Lower leg skin (tissue), 4 donors: ENCODE results near the gene PHACTR2. TPM values are rescaled to one million over a fixed set of nuclear protein-coding genes. Genes with fewer than 3 reads are reported as not detected.

Experiments
- DNase-seq, 2 donors: peaks; one replicate each; pipeline ENCODE4 v3.0.0-alpha.2; 2019; ENCODE audit warnings: low spot score in 2 of 2
- H3K4me3 ChIP-seq: fragments of 200-600 bp; sonication (generic); 2 replicates; pipeline ENCODE4 v1.5.1; 2017; ENCODE audit warnings: mild to moderate bottlenecking, low read depth; ENCODE audit not compliant: poor library complexity, severe bottlenecking
- CTCF ChIP-seq, 3 donors: fragments of 450-650 bp; IDR thresholded peaks; one replicate each; pipeline ENCODE4 v1.5.1; 2016; ENCODE audit warnings: antibody characterized with exemption in 3 of 3, mild to moderate bottlenecking in 3 of 3, moderate library complexity in 2 of 3
- POLR2A ChIP-seq, 2 donors: fragments of 450-650 bp; IDR thresholded peaks; one replicate each; pipeline ENCODE4 v1.6.1; 2016 to 2017; ENCODE audit warnings: antibody characterized with exemption in 2 of 2, mild to moderate bottlenecking in 1 of 2, moderate library complexity in 1 of 2
- WGBS, 2 donors: methylation state at CpG; one replicate each; pipeline ENCODE4 v1.1.5; 2018; 5-methylcytosine and 5-hydroxymethylcytosine counted together
- intact Hi-C: fragments of 100-400 bp; cut with DNase I; formaldehyde crosslinking; loops from one replicate; pipeline ENCODE4 v1.15.0; 2023; ENCODE audit warnings: low total_unique reads
- total RNA-seq, 4 donors: library from RNA; depleted of rRNA; stranded (reverse); fragments of >200 nt; gene quantifications; one replicate each; pipeline ENCODE4 v1.1.0, GENCODE V29; 2016

Gene PHACTR2
- total RNA-seq, 4 donors from 2014 or later = 9.4 to 24.5 (median 15.2) TPM

DNA sequence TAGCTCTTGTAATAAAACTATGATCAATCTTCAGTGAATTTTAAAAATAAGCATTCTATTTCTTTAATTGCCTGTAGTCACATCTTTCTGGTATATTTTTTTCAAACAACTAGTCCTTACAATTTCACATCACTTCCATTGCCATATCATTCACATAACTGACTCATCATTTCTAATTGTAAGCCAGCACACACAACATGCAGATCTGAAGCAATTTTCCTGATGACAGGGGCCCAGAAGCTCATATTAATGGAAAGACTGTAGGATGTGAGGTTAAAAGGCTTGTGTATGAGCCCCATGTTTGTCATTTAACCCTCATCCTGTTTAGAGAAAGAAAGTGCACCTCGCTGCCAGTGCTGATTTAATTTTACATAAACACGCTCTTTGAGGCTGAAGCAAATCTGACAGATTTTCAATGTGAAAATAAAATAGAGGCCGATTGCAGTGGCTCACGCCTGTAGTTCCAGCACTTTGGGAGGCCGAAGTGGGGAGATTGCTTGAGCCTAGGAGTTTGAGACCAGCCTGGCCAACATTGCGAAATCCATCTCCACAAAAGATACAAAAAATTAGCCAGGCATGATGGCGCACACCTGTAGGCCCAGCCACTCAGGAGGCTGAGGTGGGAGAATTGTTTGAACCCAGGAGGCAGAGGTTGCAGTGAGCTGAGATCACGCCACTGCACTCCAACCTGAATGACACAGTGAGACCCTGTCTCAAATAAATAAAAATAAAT is 125.2 kb downstream of the PHACTR2 start:
- no peak overlapping the region for H3K4me3 ChIP-seq
- 96% methylated on average over 8 of the region's 8 CpGs for WGBS, 2 donors
- DNase-seq = no peak
- TF ChIP-seq CTCF (IDR thresholded peaks at IDR 0.05) = no peak
- intact Hi-C loops = no loop called here

GRCh38 chr6:143803769-143804568 is 126.2 kb downstream of the PHACTR2 start:
- TF ChIP-seq POLR2A (IDR thresholded peaks at IDR 0.05) (no peak), CTCF (IDR thresholded peaks at IDR 0.05) (no peak)
- no peak overlapping the region for H3K4me3 ChIP-seq
- intact Hi-C loops = no loop called here
- no peak for DNase-seq
- WGBS, 2 donors = 91 to 92% methylated on average over 9 of the region's 9 CpGs

DNA sequence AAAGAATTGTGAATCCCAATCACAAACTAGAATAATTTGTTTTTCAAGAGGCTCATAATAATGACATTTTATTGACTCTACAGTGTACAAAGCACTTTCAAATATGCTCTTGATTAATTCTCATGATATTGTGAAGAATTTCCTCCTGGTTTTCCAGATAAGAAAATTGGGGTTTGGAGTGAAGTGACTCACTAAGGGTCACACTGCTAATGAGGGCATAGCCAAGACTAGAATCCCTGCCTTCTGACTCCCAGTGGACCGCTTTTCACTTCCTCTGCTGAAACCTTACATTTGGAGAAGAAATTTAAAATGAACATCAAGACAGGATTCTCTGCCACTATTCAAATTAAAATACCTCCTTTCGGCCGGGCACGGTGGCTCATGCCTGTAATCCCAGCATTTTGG is 127.1 kb downstream of the PHACTR2 start:
- no peak for TF ChIP-seq CTCF (IDR thresholded peaks at IDR 0.05)
- no peak for TF ChIP-seq POLR2A (IDR thresholded peaks at IDR 0.05)
- DNase-seq = no peak
- H3K4me3 ChIP-seq = no peak overlapping the region
- 68 to 71% methylated on average over 4 of the region's 4 CpGs for WGBS, 2 donors
- intact Hi-C loops = no loop called here

DNA sequence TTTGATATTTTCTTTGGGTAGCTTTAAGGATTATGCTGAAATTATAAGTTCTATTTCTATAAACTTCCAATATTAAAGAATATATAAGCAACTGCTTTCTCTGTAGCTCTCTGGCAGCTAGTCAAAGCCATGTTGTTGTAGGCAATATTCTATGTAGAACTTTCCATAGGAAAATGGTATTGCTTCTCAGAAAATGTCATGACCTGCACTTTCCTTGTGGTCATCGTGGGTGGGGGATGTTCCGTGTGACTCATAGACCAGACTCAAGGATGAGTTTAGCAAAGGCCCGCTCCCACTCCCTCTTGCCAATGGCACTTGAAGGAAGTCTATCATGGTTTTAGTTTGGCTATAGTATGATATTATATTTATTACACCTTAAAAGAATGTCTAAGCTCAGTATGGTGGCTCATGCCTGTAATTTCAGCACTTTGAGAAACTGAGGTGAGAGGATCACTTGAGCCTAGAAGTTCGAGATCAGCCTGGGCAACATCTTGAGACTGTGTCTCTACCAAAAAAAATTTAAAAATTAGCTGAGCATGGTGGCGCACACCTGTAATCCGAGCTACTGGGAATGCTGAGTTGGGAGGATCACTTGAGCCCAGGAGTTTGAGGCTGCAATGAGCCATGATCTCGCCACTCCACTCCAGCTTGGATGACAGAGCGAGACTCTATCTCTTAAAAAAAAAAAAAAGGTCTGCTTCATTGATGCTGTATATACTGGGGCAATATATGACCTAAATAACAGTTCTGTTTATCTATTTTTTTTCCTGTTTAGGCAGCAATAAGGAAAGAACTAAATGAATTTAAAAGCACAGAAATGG is 128.7 kb downstream of the PHACTR2 start:
- WGBS, 2 donors = 88 to 90% methylated on average over 8 of the region's 8 CpGs
- DNase-seq = no peak
- intact Hi-C loops = no loop called here
- no peak overlapping the region for H3K4me3 ChIP-seq
- TF ChIP-seq CTCF (IDR thresholded peaks at IDR 0.05) (no peak), POLR2A (IDR thresholded peaks at IDR 0.05) (no peak)

DNA sequence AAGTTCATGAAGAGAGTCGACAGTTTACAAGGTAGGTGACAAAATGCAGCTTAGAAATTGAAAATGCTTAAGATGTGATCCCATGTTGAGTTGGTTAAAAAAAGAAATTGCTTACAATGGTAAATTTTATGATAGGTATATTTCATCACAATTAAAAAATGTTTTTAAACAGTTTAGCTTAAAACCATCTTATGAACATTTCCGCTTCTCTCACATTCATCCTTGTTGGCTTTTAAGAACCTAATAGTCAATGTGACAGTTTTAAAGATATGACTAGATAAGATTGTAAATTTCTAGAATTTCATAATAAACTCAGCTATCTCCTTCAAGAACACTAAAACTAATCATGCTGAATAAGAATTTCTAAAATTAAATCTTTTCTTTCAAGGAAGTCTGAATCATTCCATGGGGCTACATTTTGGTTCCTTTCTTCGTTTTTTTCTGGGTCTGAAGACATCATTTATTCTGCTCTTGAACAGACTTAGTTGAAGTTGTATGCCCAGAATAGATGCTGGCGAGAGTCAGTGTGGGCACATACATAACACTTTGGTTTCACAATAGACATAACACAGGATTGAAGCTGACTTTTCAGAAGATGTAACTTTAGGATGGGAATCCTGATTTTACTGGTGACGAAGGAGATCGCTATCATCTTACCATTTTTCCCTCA is 129.5 kb downstream of the PHACTR2 start:
- WGBS, 2 donors = 92 to 94% methylated on average over 6 of the region's 6 CpGs
- DNase-seq = no peak
- no peak for TF ChIP-seq POLR2A (IDR thresholded peaks at IDR 0.05)
- no peak for TF ChIP-seq CTCF (IDR thresholded peaks at IDR 0.05)
- H3K4me3 ChIP-seq = no peak overlapping the region
- intact Hi-C loops = no loop called here
